GM19240 (cell line): ENCODE measurements around the gene NCOA7.
"Not testable (repeated sequence)": the region's sequence is repeated elsewhere in the genome, so short reads cannot be mapped to it uniquely, and the experiment has no call there.

Experiments
- DNase-seq: peaks from one replicate; pipeline ENCODE4 v3.0.0; 2011; ENCODE audit warnings: low spot score; ENCODE audit not compliant: insufficient read length

The NCOA7 gene

DNA sequence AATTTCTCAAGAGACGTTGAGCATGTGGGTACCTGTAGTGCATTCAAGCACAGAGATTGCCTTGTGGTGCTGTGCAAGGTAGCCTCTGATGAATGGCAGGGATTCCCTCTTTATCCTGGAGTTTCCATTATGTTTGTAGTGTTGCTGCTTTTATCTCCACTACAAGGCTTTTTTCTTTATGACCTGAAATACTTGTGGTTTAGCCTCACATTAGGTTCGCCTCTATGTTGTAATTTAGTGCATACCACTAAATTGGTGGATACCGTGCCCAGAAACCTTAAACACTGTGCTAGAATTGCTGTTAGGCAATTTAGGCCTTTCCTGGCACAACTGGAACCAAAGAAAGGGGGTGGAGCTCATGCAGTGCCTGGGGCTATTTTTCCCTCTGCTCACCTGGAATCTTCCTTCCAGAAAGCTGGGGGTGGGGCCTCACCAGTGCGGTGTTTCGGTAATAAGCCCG lies 76.8 kb downstream of the NCOA7 start:
- no peak for DNase-seq

DNA sequence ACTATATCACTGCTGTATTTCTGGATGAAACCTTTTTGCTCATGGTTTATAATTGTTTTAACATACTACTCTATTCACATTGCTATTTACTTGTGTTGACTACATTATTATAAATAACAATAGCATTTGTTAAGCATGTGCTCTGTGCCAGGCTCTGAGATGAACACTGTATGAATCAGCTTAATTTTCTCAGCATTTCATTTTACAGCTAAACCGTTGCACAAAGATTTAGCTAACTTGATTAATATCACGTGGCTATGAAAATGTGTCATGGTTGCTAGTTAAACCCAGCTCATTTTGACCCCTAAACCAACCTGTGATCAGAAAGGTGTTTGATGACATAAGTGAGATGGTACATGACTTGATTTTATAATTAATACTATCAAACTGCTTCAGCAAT lies 77.5 kb downstream of the NCOA7 start:
- no peak for DNase-seq

DNA sequence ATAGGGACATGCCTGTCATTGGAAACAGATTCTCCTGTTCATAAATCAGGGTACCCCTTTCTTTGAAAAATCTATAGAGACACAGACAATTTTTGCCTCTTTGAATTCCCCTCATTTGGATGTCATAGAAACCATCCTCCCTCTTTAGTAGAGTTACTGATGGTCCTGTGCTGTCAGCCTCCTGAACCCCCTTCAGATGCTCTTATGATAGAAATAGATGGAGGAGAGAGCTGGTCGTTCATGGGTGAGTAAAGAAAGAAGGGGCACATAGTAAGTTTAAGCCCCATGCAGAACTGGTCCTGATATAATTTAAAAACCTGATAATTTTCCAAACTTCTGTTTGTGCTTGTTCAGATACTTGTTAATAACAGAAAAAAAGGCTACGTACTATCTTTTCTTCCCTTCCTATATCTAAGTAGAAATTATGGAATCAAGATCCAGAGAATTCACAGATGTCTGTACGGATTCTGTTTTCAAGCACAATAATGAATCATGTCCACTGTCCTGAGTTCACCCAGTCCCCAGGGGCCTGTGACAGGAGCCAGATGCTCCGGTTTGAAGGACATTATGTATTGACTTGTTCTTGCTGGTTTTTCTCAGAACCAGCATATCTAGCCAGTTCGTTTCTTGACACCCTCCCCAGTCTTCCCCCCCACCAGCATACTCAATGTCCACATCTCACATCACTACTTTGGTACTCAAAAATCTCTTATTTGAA lies 78.1 kb downstream of the NCOA7 start:
- no peak for DNase-seq

DNA sequence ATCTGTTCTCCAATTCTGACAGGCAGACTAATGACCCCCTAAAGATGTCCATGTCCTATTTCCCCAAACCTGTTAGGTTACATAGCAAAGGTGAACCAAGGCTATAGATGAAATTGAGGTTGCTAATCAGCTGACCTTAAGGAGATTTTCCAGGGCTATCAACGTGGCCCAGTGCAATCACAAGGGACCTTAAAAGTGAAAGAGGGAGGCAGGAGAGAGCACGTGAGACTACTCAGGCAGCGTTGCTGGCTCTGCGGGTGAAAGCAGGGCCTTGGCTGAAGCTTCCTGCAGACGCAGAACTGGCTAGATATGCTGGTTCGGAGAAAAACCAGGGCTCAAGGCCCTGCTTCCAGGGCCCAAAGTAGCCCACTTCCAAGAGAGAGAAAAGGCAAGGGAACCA lies 78.7 kb downstream of the NCOA7 start:
- no peak for DNase-seq

DNA sequence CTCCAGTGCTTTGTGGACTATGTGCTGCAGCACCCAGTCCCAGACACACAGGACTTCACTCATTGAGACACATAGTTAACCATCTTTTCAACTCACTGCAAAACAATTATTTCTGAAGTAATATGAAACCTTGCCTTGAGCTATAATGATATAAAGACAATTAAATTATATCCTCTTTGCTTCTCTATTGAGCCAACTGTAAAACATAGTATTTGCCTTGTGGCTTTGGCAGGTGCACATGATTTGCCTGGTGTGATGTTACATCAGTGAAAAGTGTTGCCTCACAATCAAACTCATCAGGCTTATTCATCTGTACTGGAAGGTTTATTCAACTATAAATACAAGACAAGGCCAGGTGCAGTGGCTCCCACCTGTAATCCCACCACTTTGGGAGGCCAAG lies 80.6 kb downstream of the NCOA7 start:
- no peak for DNase-seq

DNA sequence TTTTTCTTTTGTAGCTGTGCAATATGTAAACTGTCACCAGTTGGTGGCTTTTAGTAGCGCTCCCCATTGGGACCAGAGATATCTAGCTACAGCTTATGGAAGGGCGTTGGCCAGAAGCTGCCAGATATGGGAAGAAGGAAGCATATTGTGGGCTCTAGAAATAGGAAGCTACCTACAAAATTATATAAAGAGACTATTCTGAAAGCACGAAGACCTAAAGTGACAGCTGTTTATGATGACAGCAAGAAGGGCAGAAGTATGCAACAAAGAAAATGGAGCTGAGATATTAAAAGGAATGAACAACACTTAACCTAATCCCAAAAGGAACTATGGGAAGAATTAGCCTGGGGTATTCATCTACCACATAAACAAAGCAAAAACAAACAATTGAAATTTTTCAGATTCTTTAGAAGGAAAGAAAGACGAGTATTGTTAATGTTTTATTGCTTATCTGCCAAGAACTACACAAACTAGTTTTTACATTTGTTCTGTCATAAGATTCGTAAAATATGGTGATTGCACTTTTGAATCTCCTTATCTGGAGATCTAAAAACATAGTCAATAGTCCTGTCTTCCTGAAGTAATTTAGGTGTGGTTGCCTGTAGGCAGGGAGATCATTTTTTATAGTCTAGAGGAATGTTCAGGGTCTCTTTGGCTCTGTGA lies 81.6 kb downstream of the NCOA7 start:
- DNase-seq: no peak

DNA sequence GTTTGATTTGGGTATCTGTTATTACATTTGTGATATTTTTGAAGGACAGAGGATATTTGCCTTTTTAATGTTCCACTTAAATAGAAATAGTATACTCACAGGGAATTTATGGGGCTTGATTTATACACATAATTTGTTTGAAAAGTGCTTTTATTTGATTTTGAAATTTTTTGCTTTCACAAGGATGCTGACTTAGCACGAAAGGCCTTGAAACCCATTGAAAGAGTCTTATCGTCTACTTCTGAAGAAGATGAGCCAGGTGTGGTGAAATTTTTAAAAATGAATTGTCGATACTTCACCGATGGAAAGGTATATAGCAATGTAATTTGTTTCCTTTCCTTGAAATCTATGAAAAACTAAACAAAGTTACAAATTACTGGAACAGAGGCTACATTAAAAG lies 91.5 kb downstream of the NCOA7 start:
- DNase-seq: no peak

DNA sequence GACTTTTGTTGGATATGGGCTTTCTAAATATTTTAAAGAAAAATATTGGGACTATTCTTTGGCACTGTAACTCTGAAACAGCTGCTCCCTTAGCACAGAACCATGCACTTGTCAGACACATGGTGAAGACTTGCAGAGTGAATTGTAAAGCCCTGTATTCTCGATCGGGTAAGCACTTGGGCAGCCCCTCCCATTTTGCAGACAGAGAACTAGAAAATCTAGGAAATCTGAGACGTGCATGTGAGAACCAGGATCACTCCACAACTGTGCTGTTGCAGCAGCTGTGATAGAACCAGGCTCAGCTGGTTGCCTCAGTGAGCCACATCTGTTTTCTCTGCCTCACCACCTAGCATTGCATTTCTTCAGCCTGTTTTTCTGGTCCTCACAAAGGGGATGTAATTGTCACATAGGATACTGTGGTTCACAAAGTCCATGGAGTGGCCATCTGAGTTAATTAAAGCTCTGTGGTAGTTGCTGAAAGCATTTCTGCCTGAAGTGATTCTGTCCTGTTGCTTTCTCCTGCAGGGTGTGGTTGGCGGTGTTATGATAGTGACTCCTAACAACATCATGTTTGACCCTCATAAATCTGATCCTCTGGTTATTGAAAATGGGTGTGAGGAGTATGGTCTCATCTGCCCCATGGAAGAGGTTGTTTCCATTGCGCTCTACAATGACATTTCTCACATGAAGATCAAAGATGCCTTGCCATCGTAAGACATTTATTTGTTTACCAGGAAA lies 94.0 kb downstream of the NCOA7 start:
- DNase-seq: no peak

DNA sequence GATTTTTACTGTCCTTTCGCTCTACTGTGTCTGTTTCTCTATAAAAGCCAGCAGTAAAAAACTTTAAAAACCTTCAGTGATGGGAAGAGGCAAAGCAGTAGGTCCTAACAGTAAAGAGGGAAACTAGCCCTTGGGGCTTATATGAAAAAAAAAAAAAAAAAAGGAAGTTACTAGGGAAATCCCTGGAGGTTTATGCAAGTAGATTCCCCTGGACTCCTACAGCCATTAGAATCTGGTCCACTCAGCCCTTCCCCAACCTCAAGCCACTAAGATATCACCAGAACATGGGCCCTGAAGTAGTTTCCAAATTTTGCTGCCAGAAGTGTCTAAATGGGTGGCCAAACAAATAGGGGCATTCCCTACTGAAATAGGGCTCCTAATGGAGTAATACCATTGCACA lies 95.3 kb downstream of the NCOA7 start:
- DNase-seq: no peak

DNA sequence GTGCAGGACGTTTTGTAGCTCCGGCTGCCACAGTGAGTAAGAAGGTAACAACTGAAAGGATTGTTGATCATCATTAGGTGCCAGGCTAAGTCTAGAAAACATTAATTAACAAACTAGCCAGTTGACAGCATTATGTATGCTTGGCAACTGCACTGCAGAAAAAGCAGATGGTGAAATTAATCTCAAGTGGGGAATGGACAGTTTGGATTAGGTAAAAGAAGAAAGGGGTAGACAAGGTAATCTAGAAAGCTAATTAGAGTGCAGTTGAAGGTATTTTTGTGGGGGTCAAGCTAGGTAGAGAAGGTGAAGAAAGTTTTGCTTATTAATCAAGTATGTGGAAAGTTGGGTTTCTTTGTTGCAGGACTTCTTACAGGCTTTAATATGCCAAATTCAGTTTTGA lies 96.2 kb downstream of the NCOA7 start:
- DNase-seq: no peak

DNA sequence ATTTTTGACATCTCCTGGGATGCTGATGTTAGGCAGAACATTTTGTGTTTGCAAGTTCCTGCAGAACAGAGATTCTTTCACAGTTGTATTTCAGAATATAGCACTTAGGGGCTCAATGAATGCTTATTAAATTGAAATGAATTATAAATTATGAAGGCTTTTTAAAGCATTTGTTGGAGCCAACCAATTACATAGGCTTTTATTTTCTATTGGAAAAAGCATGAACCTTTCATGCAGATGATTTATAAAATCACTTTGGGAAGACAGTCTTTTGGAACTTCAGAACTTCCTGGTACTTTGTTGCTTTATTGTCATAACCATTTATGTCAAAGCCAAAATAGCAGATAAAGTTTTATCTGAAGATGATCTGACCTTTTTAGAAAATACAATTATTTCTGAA lies 96.6 kb downstream of the NCOA7 start:
- no peak for DNase-seq

DNA sequence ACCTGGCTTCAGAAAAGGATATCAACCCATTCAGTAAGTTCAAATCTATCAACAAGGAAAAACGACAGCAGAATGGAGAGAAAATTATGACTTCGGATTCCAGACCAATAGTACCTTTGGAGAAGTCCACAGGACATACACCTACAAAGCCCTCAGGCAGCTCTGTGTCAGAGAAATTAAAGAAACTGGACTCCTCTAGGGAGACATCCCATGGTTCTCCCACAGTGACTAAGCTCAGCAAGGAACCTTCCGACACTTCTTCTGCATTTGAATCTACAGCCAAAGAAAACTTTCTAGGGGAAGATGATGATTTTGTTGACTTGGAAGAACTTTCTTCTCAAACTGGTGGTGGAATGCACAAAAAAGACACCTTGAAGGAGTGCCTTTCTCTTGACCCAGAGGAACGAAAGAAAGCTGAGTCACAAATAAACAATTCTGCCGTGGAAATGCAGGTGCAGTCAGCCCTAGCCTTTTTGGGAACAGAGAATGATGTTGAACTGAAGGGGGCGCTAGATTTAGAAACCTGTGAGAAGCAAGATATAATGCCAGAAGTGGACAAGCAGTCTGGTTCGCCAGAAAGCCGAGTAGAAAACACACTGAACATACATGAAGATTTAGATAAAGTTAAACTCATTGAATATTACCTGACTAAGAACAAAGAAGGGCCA lies 98.4 kb downstream of the NCOA7 start:
- DNase-seq: no peak

DNA sequence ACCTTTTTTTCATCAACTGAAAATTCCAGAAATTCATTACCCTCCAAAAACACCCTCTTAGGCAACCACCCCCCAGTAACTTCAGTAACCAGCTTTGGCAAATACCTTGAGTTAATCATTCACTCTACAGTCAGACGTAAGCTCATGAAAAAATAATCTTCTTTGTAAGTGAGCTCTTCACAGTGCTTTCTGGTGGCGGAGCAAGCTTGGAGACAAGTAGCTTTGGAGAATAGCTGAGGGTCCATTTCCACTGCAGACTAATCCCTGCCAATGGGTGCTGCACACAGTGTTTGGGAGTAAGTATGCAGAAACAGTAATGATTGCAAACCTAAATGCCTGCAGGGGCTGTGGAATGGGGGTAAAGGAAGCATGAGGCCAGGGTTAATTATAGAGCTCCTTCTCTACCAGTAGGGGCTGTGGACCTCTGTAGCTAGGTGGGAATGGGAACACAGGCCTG lies 109.0 kb downstream of the NCOA7 start:
- DNase-seq: no peak

DNA sequence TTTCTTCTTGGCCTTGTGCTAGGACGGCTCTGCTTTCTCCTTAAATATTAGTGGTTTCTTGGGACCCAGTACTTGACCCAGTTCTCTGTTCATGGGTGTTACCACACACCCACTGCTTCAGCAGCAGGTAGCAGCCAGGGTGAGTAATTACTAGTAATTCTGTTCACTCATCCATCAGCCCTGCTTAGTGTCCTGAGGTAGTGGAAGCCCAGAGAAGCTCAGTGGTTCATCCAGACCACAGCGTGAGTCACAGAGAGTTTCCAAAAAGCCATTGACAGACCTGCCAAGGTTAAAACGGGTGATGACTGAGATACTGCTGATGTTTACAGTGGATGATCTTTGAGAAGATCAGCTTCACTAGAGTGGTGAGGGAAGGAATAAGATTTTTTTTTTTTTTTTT lies 114.1 kb downstream of the NCOA7 start:
- DNase-seq: no peak

DNA sequence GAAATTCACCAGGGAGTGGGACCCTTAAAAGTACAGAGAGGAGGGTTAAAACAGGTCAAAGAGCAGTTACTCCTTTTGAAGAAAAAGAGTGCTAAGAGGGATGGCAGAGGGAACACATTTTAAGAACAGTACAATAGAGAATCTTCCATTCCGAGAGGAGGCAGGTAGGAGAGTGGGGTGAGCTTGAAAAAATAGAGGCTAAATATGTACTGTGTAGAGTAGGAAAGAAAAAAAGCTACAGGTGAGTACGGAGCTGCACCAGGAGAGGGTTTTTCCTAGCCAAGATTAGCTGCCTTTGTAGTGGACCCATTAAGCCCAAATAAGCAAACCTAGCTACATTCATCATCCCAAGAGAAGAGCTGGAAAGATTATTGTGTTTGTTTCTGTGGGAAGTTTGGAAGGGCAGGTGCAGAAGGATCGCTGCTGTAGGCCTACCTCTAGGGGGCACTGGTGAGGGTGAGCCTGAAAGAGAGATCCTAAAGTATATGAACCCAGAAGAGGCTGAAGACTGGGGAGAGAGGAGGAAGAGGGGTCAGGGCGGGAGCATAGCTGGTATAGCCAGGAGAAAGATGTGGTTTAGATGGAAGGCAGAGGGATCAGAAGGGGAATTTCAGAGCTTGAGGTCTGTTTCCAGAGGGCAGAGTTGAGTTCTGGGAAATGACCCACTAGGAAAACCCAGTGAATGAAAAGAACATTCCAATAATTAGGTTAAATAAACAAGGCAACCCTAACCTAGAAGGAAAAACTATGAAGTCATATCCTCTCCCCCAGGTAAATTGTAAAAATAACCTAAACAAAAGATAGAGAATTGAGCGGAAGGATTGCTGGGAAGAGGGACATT lies 115.6 kb downstream of the NCOA7 start:
- no peak for DNase-seq

DNA sequence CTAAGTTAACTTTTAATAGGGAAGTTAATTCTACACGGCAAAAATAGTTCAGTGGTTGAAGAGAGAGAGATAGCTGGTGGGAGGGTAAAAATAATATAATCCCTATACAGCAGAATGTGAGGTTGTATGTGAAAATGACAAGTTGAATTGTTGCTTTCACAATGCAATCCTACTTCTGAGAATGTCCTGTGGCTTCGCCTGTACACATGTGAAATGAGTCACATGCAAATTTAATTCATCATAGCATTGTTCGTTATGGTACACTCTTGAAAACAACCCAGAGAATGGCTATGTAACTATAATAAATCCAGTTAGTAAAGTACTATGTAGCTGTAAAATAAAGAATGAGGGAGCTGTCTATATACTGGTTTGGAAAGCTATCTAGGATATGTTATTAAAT lies 119.8 kb downstream of the NCOA7 start:
- peak; percentile 28 for DNase-seq

DNA sequence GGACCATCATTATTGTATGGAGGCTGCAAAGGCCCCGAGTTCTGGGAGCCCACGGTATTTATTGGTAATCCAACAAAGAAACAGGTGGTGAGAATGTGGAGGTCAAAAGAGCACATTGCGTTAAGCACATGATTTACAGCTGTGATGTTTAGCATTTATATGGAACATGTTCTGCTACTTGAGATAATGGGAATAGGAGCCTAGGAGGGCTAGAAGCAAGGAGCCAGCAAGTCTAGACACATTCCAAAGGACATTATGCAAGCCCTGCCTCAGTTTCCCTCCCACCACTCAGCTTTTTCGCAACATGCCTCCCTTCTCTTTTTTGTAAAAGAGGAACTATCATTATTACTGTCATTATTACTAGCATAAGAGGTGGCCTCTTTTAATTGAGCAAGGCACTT lies 120.3 kb downstream of the NCOA7 start:
- not testable (repeated sequence) for DNase-seq

DNA sequence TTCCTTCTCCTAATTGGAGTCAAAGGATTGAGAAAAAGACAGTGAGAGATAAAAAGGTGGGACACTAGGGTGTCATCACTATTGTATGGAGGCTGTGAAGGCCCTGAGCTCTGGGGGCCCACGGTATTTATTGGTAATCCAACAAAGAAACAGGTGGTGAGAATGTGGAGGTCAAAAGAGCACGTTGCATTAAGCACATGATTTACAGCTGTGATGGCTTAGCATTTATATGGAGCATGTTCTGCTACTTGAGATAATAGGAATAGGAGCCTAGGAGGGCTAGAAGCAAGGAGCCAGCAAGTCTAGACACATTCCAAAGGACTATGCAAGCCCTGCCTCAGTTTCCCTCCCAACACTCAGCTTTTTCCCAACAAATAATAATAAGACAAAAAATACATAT lies 121.7 kb downstream of the NCOA7 start:
- not testable (repeated sequence) for DNase-seq

DNA sequence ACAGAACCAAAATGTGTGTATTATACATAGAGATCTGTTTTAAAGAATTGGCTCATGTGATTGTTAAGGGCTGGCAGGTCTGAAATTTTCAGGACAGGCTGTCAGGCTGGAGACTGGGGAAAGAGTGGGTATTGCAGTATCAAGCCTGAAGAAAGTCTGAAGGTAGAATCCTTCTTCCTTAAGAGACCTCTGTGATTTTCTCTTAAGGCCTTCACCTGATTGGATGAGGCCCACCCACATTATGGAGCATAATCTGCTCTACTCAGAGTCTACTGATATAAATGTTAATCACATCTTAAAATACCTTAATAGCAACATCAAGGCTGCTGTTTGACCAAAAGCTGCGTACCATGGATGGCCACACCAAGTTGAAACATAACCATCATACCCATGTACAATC lies 122.4 kb downstream of the NCOA7 start:
- no peak for DNase-seq

DNA sequence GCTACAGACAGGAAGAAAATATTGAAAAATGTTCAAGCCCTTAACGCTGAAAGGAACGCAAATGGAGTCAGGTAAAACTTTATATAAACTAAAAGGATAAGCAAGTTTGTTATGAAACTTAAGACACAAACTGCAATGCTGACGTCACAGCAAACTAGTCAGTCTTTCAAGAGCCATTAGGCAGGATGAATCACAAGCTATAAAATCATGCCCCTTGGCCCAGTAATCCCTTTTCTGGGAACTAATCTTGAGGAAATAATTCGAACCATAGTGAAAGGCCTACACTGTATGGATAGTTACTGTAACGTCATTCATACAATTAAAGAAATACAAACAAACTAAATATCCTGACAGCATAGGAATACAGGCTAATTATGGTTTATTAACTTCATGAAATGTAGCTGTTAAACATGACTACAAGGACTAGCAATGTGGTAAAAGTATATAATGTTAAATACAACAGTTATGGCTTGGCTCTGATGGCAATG lies 123.1 kb downstream of the NCOA7 start:
- no peak for DNase-seq

DNA sequence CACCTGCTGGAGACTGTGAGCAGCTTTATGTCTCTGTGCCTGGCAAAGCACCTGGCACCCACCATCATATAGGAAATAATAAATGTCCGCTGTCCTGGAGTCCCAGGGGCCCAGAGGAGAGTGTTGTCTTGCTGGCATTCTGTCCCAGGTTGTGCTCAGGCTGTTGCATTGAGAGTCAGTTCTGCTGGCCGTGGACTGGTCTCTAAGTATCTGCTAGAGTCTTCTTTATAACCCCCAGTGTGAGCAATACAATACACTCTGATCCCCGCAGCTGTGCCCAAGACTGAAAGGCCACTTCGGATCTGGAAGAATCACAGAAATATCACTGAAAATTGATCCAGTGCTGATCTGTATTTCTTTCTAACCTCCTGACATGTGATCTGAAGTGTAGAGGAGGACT lies 127.5 kb downstream of the NCOA7 start:
- DNase-seq: no peak
